Putamen (tissue), 1 donor: ENCODE data around the gene RSRC1.
"Not testable (repeated sequence)": the region's sequence is repeated elsewhere in the genome, so short reads cannot be mapped to it uniquely, and the experiment has no call there.

Experiments used
- DNase-seq: peaks from one replicate; pipeline ENCODE4 v3.0.0-alpha.2; 2016; ENCODE audit warnings: low spot score

RSRC1 gene

DNA sequence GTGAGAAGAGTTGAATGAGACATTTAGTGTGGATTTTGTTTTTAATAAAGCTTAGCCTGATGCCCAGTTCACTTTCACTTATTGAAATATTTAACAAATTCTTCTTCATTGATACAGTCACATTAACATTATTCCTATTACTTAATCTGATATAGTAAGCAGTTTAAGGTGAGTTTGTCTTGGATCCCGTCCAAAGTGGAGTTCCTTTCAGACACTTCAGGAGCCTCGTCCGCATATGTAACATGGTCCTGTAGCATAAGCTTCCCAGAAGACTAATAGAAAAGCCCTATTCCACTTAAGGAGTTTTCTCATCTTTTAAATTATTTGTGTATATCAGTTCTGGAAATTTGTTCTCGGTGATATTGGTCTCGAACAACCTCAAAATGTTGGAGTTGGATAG is 421.4 kb downstream of the RSRC1 start:
- DNase-seq: no peak

DNA sequence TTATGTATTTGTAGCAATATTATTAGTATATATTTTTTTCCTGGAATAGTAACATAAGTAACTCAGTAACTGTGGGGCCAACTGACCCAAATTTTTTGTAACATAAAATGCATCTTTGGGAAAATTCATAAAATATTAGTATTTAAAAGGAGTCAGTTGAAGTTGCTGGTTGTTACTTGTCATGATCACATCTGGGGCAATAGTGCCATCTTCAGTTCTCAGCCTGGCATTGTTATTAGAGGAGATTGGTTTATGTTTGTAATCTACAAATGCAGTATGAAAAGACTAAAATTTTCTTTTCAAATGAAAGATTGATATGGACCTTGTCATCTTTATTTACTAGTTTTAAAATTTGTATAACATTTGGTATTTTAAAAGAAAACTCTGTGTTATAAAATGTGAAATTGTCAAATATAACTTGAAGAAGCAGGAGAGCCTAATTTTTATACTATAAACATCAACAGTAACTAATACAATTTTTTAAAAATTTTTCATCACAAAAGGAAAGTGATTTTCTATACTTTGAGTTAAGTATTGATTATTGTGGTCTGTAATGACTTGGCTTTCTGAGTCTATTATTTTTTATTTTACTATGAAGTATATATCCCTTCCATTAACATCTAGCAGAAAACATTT is 422.3 kb downstream of the RSRC1 start:
- DNase-seq: peak; percentile 23

DNA sequence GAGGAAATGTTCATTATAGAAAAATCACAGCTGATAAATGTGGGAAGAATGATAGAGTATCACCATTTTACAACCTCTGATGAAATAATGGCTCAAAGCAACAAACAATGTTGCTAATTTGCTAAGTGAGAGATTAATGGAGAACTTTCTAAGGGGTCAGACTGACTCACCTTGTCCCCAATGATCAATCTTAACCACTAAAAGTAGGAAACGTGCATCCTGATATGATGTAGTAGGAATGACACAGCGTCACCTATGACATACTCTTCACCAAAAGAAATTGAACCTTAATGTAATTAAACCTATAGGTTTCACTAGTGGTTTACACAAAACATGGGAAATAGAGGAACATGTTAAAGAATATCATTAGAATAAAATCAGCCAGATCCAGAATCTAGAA is 426.0 kb downstream of the RSRC1 start:
- DNase-seq: no peak

DNA sequence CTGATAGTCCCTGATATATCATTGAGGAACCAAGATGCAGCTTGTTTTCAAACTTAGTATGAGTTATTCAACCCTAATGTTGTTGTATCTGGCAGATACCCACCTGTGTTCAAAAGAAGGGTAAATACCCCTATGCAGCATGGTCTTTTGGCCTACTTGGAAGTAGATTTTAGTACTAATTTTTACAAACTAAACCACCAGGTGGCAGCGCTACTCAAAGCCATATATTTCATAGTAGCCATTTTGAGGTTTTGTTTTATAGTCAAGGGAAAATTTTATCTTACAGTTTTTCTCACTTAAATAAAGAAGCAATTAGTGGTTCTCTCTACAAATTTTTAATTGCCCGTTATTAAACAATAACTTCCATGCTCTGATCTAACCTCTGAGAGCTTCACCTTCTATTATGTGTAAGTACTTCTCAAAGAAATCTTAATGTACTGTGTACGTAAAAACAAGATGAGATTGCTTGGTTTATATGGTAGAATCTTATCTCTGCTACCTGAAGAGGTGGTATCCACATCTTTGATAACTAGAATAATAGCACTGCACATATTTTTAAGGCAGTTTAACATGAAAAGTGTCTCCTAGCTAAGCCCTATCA is 429.6 kb downstream of the RSRC1 start:
- peak; percentile 2 for DNase-seq

DNA sequence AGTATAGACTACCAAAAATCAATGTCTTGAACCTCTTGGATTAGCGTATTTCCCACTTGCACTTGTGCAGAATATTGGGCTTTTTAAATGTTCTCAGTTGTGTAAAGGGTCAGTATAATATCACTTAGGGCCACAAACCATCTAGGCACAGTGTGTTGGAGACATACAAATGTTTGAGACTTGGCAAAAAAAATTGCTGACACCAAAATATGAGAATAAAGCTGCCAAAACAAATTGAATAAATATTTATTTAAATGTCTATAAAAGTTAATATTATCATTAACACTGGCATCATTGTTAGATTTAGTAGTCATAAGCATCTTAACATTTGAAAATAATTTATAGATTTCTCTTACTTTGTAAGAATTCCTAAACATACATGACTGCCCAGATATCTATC is 430.2 kb downstream of the RSRC1 start:
- DNase-seq: no peak

DNA sequence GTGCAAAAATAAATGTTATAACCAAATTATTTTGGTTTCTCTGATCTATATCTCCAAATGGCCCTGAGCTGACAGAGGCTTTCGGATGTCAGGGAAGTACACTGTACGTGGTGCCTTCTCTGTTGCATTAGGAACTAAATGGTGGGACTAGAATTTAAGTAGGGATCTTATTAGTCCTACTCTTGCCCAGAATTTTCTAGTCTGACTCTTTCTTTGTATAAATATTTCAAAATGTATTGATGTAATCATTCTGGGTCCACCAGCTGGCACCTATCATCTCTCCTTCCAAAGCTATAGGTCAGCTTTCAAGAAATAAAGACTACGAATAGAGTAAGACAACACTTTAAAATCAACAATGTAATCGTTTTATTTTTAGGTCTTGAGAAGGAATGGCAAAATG is 438.8 kb downstream of the RSRC1 start:
- no peak for DNase-seq

DNA sequence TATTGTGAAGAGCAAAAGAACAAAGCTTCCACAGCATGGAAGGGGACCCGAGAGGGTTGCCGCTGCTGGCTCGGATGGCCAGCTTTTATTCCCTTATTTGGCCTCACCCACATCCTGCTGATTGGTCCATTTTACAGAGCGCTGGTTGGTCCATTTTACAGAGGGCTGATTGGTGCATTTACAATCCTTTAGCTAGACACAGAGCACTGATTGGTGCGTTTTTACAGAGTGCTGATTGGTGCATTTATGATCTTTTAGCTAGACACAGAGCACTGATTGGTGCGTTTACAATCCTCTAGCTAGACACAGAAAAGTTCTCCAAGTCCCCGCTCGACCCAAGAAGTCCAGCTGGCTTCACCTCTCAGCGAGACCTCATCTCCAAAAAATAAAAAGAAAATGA is 440.0 kb downstream of the RSRC1 start:
- DNase-seq: not testable (repeated sequence)

DNA sequence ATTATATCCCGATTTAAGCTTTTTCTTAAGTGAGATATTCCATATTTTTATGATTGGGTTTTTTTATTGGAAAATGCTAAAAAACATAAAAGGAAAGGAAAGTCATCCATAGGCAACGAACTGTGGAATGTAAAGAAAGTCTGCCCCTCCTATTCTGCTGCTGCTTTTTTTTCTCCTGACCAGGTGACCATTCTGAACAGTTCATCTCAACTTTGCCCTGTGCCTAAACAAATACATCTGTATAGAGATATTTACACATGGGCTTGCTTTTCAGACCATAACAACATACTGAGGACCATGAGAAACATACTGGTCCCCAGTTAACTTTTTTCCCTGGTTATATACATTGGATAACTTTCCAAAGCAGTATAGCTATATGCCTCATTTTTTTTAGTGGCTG is 442.2 kb downstream of the RSRC1 start:
- DNase-seq: no peak

DNA sequence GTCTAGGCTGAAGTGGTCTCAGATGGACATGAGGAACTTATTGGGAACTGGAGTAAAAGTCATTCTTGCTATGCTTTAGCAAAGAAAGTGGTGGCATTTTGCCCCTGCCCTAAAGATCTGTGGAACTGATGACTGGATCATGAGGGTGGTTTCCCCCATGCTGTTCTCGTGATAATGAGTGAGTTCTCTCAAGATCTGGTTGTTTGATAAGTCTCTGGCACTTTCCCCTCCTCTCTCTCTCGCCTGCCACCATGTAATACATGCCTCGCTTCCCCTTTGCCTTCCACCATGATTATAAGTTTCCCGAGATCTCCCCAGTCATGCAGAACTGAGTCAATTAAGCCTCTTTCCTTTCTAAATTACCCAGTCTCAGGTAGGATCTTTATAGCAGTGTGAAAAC is 449.6 kb downstream of the RSRC1 start:
- DNase-seq: no peak

DNA sequence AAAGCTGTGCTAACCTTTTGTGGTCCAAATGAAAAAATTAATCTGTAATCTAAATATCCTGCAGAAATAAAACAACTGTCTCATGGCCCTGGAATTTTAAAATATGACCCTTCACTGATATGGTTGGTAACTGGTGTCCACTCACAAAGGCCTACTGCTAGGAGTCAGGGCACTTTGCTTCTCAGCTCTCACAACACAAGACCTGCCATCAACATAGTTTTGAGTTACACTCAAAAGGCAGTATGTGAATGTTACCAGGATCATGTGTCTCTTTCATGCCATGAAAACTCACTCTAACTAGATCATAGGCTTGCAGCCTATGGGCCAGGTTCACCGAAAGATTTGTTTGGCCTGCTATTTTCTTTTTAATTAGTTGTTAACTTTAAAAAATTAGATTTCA is 451.1 kb downstream of the RSRC1 start:
- no peak for DNase-seq

DNA sequence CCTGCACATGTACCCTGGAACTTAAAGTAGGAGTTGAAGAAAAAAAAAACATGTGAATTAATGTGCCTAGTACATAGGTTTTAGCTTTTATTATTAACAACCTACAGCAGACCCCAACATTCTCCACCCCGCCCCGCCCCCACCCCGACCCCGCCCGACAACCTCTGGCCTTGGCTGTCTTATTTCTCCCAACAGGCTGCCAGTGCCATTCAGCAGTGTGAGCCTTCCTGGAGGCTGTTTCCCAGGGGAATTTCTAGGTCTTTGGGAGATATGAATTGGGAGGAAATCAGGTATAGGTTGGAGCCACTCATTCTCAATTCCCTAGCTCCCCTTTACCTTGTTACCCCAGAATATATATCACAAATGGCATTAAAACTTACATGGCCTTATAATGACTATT is 452.8 kb downstream of the RSRC1 start:
- no peak for DNase-seq

DNA sequence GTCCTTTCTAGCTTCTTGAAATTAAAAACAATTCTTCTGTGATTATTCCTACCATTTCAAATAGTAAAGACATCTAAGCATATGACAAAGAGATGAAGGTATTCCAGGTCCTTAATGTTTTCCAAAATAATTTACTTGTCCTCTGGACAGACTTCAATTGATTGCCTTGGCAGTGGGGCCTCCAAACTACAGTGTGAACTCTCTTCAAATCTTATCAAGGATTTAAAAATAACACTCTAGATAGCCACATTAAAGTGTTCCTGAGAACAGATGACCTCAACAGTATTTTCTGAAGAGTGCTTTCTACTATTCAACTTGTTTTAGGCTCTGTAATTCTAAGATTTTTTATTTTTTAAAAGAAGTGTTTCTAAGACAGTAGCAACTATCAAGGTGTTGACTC is 453.2 kb downstream of the RSRC1 start:
- DNase-seq: no peak

DNA sequence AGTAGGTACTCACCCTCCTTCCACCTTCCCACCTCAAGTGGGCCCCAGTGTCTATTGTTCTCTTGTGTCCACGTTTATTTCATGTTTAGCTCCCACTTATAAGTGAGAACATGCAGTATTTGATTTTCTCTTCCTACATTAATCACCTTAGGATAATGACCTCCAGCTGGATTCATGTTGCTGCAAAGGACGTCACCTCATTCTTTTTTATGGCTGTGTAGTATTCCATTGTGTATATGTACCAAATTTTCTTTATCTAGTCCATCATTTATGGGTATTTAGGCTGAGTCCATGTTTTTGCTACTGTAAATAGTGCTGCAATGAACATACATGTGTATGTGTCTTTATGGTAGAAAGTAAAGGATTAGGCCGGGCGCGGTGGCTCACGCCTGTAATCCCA is 455.2 kb downstream of the RSRC1 start:
- DNase-seq: no peak

DNA sequence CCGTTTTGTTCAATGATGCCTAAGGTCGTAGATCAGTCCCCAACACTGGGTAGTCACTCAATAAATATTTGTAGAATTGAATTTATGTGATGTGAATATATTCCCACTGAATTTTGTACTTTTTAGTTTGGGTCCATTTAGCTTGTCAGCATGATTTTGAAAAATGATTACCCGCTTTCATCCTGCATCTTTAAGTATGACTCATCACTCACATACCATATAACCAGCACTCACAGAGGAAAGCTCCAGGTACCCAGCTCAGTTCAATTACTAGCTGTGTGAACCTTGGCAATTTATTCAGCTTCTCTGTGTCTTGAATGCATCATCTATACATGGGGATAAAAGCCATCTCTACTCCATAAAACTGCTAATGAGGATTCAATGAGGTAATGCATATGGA is 458.9 kb downstream of the RSRC1 start:
- no peak for DNase-seq

DNA sequence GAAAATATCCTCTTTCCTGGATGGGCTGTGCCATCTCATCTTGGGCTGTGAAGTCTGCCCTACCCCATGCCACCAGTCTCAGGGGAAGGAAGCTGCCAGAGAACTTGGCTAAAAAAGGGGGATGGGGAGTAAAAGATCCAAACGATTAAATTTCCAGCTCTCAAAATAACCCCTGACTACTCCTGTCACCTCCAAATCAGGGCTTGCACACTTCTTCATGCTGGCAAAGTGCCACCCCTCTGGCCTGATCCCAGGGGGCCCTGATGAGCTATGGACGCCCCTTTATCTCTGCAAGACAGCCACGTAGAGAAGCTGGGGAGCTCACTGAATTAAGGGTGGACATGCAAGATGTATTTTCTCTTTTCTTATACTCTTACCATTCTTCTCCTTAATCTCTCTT is 459.9 kb downstream of the RSRC1 start:
- DNase-seq: no peak

DNA sequence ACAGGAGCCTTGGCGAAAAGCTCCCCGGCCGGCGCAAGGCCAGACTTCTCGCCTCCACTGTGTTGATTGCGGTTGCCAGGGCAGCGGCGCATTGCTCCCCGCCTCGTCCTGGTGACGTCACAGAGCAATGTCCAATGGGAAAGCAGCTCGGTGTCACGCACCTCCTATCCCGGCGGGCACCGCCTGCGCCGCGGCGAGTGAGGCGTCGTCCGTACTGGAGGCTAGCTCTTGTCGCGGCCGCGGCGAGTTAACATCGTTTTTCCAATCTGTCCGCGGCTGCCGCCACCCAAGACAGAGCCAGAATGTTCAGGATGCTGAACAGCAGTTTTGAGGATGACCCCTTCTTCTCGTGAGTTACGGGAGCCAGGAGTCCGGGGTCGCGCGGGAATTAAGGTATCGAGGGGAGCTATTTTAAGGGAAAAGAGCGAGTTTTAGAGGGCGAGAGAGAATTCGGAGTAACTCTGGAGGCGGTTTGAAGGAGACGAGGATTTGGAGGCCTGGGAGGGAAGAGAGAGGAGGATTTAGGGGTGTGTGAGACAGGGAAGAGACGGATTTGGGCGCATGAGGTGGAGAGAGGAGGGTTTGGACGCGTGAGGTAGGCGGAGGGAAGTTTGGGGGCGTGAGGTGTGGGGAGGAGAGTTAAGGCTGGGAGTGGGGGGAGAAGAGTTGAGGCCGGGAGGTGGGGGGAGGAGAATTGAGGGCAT is 461.3 kb downstream of the RSRC1 start, which contains the start of gene MLF1:
MLF1 (plus strand) TSS at position 196 of the 704 bp plus-strand sequence; CDS start at position 303, 107 bp downstream.
- DNase-seq: peak; percentile 94

DNA sequence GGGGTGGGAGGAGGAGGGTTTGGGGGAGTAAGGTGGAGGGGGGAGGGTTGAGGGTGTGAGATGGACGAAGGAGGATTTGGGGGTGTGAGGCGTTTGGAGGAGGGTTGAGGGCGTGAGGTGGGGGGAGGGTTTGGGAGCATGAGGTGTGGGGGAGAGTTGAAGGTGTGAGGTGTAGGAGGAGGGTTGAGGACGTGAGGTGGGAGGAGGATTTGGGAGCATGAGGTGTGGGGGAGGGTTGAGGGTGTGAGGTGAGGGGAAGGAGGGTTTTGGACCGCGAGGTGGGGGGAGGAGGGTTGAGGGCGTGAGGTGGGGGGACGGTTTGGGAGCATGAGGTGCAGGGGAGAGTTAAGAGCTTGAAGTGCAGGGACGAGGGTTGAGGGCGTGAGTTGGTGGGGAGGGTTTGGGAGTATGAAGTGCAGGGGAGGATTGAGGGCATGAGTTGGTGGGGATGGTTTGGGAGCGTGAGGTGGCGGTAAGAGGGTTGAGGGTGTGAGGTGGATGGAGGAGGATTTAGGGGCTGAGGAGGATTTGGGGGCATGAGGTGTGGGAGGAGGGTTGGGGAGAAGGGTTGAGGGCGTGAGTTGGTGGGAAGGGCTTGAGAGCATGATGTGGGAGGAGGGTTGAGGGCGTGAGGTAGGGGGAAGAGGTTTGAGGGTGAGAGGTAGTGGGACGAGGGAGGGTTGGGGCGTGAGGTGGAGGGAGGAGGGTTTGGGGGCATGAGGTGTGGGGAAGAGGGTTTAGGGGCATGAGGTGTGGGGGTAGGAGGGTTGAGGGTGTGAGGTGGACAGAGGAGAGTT is 462.3 kb downstream of the RSRC1 start:
- no peak for DNase-seq

DNA sequence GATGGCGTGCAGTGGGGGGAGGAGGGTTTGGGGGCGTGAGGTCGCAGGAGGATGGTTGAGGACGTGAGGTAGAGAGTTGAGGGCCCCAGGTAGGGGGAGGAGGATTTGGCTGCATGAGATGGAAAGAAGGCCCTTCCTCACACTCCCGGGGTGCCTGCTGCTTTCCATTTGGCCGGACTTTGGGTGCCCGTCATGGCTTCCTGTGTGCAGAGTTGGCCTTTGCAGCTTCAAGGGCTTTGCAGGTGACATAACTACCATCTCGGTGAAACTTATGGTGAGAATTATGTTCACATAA is 462.8 kb downstream of the RSRC1 start:
- no peak for DNase-seq

DNA sequence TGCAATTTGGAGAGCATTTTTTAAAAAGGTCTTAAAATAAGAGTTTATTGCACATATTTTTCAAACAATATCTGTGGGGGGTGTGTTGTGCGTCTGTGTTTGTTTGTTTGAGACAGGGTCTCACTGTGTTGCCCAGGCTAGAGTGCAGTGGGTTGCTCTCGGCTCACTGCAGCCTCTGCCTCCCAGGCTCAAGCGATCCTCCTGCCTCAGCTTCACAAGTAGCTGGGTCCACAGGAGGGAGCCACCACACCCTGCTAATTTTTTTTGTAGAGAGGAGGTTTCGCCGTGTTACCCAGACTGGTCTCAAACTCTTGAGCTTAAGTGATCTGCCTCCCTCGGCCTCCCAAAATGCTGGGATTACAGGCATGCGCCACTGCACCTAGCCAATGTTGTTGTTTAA is 463.8 kb downstream of the RSRC1 start:
- no peak for DNase-seq

DNA sequence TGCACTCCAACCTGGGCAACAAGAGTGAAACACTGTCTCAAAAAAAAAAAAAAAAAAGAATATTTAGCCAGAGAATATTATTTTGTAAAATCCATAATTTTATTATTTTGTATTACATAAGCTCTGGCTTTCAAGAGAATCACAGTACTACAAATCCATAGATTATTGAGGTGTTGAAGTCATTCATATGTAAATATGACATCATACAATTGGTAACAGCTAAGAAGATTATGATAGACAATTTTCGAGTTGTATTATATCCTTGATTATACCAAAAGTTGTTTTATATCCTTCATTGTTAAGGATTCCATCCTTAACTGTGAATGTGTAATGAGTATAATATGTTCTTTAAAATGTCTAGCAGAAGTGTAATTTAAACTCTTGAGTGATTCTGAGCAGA is 464.8 kb downstream of the RSRC1 start:
- no peak for DNase-seq

DNA sequence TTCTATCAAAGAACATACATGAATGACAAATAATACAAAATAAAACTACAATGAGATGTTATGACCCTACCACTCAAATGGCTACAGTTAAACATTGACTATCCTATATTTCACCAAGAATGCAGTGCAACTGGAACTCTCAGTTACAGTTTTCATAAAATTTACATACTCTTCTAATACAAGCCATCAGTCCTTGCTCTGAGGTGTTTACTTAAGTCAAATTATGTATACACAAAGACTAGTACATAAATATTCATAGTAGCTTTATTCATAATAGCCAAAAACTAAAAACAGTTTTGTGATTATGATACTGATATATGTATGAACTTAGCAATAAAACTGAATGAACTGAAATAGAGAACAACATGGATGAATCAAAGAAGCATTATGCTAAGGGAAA is 480.3 kb downstream of the RSRC1 start:
- no peak for DNase-seq
